Measurements from ENCODE around the gene INPP4B.
"Not testable (repeated sequence)": the region's sequence is repeated elsewhere in the genome, so short reads cannot be mapped to it uniquely, and the experiment has no call there.

The INPP4B gene

GRCh38 chr4:142104041-142104440, 742.1 kb downstream of the INPP4B start:
- in situ Hi-C loops (cut with MboI; ENCODE audit: low sequenced_read_pairs) = no loop called here

GRCh38 chr4:142101401-142101800, 744.7 kb downstream of the INPP4B start:
- in situ Hi-C loops (cut with MboI; ENCODE audit: low sequenced_read_pairs) = no loop called here

GRCh38 chr4:142100941-142101340, 745.2 kb downstream of the INPP4B start:
- in situ Hi-C loops (cut with MboI; ENCODE audit: low sequenced_read_pairs) = no loop called here

GRCh38 chr4:142098900-142099545, 747.1 kb downstream of the INPP4B start:
- in situ Hi-C loops (cut with MboI; ENCODE audit: low sequenced_read_pairs) = no loop called here

- in situ Hi-C loops (cut with MboI; ENCODE audit: low sequenced_read_pairs) = no loop called here
Measured at GRCh38 chr4:142098380-142098779, 747.7 kb downstream of the INPP4B start.

- in situ Hi-C loops (cut with MboI; ENCODE audit: low sequenced_read_pairs) = no loop called here
Measured at GRCh38 chr4:142097015-142097414, 749.1 kb downstream of the INPP4B start.

- in situ Hi-C loops (cut with MboI; ENCODE audit: low sequenced_read_pairs) = no loop called here
Measured at GRCh38 chr4:142095886-142096605, 750.1 kb downstream of the INPP4B start.

- in situ Hi-C loops (cut with MboI; ENCODE audit: low sequenced_read_pairs) = no loop called here
Measured at GRCh38 chr4:142092941-142093340, 753.2 kb downstream of the INPP4B start.

GRCh38 chr4:142091691-142092182, 754.4 kb downstream of the INPP4B start:
- in situ Hi-C loops (cut with MboI; ENCODE audit: low sequenced_read_pairs) = no loop called here

GRCh38 chr4:142091085-142091513, 755.0 kb downstream of the INPP4B start:
- in situ Hi-C loops (cut with MboI; ENCODE audit: low sequenced_read_pairs) = no loop called here

GRCh38 chr4:142088906-142089305, 757.2 kb downstream of the INPP4B start:
- in situ Hi-C loops (cut with MboI; ENCODE audit: low sequenced_read_pairs) = no loop called here

- in situ Hi-C loops (cut with MboI; ENCODE audit: low sequenced_read_pairs) = no loop called here
Measured at GRCh38 chr4:142085513-142086292, 760.4 kb downstream of the INPP4B start.

GRCh38 chr4:142083264-142083663, 762.8 kb downstream of the INPP4B start:
- in situ Hi-C loops (cut with MboI; ENCODE audit: low sequenced_read_pairs) = no loop called here

- in situ Hi-C loops (cut with MboI; ENCODE audit: low sequenced_read_pairs) = no loop called here
Measured at GRCh38 chr4:142081025-142081424, 765.1 kb downstream of the INPP4B start.

GRCh38 chr4:142079959-142080358, 766.1 kb downstream of the INPP4B start:
- in situ Hi-C loops (cut with MboI; ENCODE audit: low sequenced_read_pairs) = no loop called here

- in situ Hi-C loops (cut with MboI; ENCODE audit: low sequenced_read_pairs) = no loop called here
Measured at GRCh38 chr4:142077048-142077447, 769.1 kb downstream of the INPP4B start.

GRCh38 chr4:142068304-142068703, 777.8 kb downstream of the INPP4B start:
- in situ Hi-C loops (cut with MboI; ENCODE audit: low sequenced_read_pairs) = not testable (repeated sequence)

- in situ Hi-C loops (cut with MboI; ENCODE audit: low sequenced_read_pairs) = not testable (repeated sequence)
Measured at GRCh38 chr4:142066562-142066961, 779.5 kb downstream of the INPP4B start.

GRCh38 chr4:142065086-142065647, 780.9 kb downstream of the INPP4B start:
- in situ Hi-C loops (cut with MboI; ENCODE audit: low sequenced_read_pairs) = no loop called here

GRCh38 chr4:142064181-142064580, 781.9 kb downstream of the INPP4B start:
- in situ Hi-C loops (cut with MboI; ENCODE audit: low sequenced_read_pairs) = no loop called here

GRCh38 chr4:142045996-142046395, 800.1 kb downstream of the INPP4B start:
- in situ Hi-C loops (cut with MboI; ENCODE audit: low sequenced_read_pairs) = no loop called here

All from HL-60/S4 treated with phorbol 12-myristate 13-acetate at 8.2 ng/mL for 4 days and 3 days (cell line).